Stimulated activated CD4-positive, alpha-beta T cell treated with anti-CD3 and anti-CD28 coated beads, TNF-alpha, amount 100 ng/mL, for 4 hours (primary cell): Measurements from ENCODE around the gene KLK4.
"Not testable (repeated sequence)": the region's sequence is repeated elsewhere in the genome, so short reads cannot be mapped to it uniquely, and the experiment has no call there.

ENCODE experiments used
- DNase-seq, 3 experiments: peaks; one replicate each; pipeline ENCODE4 v3.0.0-alpha.2; 2020; ENCODE audit warnings: low read depth in 3 of 3

Gene KLK4

GRCh38 chr19:50912727-50913716, 1.8 kb upstream of the KLK4 start:
- no peak for DNase-seq

GRCh38 chr19:50912102-50912599, 956 bp upstream of the KLK4 start:
- DNase-seq: no peak

- DNase-seq: no peak
These were observed 473 bp downstream of the KLK4 start for GRCh38 chr19:50910722-50911121.

DNA sequence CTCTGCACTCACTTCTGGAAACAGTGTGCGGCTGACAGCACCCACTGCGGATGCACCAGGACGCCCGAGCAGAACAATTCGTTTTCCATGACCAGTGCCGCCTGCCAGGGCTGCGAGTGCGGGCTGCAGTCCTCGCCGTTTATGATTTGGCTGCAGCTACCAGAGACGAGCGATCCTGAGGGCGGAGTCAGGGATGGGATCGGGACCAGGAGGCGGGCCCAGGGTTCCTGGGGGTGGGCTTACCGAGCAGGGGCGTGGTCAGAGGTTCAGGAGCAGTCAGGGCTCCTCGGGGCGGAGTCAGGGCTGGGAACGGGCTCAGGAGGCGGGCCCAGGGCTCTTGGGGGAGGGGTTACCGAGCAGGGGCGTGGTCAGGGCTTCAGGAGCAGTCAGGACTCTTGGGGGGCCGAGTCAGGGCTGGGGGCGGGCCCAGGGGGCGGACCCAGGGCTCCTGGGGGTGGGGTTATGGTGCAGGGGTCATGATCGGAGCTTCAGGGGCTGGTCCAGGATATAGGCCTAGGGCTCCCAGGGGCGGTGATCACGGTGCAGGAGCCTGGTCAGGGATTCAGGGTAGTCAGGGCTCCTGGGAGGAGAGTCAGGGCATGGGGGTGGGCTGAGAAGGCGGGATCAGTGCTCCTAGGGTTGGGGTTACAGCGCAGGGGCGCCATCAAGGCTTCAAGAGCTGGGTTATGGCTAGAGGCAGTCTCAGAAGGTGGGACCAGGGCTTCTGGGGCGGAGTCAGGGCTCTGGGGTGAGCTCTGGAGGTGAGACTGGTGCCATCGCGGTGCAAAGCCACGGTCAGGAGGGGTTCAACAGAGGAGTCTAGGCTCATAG, 1.7 kb downstream of the KLK4 start:
- DNase-seq: peak in 1 of 3 experiments; percentile 7

- DNase-seq: no peak
These were observed 2.9 kb downstream of the KLK4 start for GRCh38 chr19:50908336-50908735.

GRCh38 chr19:50906217-50906616, 5.0 kb downstream of the KLK4 start:
- peak in 1 of 3 experiments; percentile 10 for DNase-seq

GRCh38 chr19:50902640-50903039, 8.6 kb downstream of the KLK4 start:
- no peak for DNase-seq

- DNase-seq: no peak
These were observed 11.6 kb downstream of the KLK4 start for GRCh38 chr19:50899569-50899968.

DNA sequence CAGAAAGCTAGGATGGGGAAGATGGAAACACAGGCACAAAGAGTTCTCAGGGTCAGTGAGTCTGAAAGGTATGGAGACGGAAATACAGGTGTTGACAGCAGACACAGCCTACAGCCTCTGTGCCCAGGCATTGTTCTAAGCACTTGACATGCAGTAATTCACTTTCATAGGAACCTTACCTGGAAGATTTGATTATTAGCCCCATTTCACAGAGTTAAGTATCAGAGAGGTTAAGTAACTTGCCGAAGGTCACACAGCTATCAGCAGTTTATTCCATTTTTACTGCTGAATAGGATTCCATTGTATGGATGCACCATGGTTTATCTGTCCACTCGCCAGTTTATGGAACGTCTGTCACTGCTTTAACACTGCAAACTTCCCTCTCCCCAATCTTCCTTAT, 13.2 kb downstream of the KLK4 start:
- DNase-seq: no peak

DNA sequence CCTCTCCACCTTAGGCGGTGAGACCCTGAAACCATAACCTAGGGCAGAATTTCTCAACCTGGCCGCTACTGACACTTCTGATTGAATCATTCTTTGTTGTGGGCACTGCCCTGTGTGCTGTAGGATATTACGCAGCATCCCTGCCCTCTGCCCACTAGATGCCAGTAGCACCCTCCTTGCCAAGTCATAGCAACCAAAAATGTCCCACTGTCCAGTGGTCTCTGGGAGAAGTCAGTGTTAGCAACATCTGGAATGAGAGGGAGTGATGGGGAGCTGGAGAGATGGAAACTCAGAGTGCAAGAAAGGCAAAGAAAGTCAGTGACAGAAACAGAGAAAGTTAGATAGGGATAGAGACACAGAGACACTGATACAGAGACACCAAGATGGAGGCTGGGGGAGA, 13.6 kb downstream of the KLK4 start:
- no peak for DNase-seq

DNA sequence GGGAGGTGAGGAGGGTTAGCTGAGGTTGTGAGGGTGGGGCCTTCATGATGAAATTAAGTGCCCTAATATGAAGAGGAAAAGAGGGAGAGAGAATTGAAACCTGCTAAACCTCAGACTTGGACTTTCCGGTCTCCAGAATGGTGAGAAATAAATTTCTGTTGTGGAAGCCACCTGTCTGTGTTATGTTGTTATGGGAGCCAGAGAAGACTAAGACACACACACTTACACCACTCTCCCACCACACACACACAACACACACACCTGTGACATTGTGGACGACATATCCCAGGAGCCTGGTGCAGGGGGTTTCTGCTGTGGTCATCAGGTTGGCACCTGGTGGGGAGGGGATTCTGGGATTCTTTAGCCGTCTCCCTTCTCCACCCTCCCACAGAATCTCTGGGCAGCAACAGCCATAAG, 14.0 kb downstream of the KLK4 start:
- DNase-seq: no peak

- DNase-seq: no peak
These were observed 14.5 kb downstream of the KLK4 start for GRCh38 chr19:50896591-50897190.

DNA sequence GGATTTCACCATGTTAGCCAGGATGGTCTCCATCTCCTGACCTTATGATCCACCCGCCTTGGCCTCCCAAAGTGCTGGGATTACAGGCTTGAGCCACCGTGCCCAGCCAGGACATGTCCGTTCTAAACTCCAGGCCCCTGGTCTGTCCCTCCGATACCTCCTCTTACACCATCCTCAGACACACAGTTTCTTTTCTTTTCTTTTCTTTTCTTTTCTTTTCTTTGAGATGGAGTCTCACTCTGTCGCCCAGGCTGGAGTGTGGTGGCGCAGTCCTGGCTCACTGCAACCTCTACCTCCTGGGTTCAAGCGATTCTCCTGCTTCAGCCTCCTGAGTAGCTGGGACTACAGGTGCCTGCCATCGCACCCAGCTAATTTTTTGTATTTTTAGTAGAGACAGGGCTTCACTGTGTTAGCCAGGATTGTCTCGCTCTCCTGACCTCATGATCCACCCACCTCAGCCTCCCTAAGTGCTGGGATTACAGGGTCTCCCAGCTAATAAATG, 15.1 kb downstream of the KLK4 start:
- DNase-seq: not testable (repeated sequence)

DNA sequence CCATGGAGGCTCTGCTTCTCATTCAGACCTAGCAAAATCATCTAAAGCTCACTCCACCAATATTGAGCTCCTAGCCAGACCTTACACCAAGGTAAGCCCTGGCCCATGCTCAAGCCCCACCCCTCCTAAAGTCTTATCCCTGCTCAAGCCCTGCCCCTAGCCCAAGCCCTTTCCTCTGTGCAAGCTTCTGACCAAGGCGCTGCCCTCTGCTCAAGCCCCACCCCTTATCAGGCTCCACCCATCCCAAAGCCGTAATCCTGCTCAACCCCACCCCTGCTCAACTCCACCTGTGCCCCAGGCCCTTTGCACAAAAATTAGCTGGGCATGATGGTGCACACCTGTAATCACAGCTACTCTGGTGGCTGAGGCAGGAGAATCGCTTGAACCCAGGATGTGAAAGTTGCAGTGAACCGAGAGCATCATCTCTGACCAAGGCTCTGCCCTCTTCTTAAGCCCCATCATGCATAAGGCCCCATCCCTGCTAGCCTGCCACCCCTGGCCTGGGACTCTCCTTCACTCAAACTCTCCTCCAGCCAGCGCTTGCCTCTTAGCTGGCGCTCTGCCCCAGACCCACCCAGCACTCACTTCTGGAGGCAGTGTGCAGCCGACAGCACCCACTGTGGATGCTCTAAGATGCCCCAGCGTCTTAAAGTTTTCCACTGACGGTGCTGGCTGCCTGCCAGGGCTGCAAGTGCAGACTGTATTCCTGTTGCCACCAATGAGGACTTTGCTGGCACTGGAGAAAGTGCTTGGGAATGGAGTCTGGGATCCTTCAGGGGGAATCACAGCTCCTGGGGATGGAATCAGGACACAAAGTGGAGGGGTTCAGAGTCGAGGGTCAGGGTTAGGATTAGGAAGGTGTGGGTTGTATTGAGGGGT, 16.5 kb downstream of the KLK4 start:
- DNase-seq: no peak

DNA sequence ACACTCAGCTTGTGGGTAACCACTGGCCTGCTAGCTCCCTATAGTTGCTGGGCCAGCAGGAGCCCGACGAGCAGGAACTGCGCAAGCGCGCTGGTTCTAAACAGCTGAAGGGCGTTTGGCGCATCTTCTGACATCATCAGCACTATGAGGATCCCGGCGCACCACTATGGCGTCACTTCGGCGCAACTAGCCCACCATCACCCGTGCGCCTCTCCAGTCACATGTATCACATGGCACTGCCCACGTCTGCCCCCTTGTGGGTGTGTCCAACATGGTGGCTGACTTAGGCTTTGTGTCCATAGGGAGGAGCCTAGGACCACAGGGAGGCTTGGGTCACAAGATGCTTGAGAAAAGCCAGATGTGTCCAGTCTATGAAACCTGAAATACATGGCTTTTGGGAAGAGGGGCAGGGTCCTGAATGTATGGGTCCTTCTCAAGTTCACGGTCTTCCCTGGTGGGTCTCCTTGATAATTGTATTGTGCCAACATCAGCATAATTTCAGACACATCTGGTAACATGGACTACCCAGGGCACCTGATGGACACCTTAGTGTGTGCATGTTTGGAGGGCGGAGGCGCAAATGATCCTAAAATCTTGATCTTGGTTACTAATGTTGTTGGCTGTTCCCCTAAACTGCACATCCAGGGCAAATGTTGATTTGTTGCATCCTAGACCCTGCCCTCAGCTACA, 18.0 kb downstream of the KLK4 start:
- no peak for DNase-seq

DNA sequence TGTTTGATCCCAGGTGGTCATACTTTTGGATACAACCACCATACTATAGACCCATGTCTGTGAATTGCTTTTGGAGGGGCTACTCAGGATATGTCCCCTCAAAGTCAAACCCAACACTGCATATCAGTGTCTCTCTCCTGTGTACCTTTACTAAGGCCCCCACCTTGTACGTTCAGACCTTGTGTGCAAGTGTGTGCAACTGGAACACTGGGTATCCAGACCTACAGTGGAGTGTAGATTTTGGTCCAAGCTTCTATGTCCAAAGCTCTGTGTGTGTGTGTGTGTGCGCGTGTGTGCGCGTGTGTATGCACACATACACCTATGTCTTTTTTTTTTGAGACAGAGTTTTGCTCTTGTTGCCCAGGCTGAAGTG, 20.0 kb downstream of the KLK4 start:
- no peak for DNase-seq

DNA sequence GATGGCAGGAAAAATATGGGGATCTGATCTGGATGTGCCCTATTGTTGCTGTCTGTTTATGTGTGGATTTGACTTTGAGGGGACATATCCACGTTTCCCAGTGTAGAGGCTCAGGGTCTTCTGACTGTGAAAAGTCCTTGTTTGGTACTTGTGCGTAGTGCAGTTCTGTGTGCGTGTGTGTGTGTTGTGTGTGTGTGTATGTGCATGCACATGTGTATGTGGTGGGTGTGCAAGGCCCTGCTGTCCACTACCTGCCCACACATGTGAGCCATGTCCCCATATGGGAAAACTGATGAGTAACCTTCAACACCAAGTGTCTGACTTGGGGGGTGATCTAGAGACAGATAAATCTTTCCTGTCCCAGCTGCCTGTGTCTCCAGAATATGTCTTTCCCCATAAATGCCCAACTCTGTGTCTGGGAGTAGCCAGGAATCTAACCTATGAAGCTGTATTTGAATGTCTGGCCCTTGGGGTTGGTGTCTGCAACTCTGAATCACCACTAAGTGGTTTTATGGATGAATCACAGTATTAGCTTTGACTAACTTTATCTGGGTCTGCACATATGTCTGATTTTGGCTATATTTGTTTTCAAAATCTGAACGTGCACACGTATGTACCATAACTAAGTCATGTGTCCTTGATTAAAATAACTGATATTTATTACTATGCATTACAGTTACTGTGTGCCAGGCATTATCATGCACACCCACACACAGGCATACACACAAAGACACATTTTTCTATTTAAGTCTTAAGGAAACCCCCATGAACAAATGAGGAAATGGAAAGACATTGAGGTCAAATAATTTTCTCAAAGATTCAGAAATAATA, 20.6 kb downstream of the KLK4 start:
- no peak for DNase-seq

DNA sequence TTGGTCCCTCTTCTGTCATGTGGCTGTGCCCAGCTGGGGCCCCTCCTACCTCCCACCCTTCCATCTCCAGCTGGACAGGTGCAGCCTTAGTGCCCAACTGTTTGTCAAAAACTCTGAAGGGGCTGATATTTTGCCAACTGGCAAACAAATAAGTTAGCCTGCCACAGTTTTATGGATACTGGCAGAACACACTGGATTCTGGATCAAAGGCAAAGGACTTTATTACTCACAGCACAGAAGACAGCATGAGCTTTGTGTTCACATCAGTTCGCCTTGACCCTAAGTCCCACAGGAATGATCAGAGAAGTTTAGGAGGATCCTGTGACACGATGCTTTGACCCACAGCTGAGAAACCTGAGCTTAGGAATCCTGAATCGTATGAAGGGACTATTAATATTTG, 21.6 kb downstream of the KLK4 start:
- DNase-seq: no peak

DNA sequence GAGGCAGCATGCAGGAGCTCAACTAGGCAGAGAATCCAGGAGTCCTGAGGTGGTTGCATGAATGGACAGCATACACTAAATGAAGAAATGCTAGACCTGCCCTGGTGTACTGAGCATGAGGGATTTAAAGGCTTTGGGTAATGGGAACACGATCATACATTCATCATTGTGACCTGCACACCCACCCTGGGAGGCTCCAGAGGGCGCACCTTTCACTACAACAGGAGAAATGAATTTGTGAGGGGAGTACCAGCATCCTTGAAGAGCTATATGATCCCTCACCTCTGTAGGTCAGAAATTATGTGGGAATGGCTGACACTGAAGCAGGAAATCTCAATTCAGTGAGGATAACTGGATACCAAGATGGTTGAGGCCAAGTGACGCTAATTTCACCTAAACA, 29.0 kb downstream of the KLK4 start:
- DNase-seq: no peak
